Activated CD4-positive, alpha-beta T cell treated with anti-CD3 and anti-CD28 coated beads for 4 hours (primary cell): Measurements from ENCODE around the gene BANF2.

Experiments used
- DNase-seq, 2 donors: peaks; one replicate each; pipeline ENCODE4 v3.0.0-alpha.2; 2020

The BANF2 gene

GRCh38 chr20:17664025-17664633 is 35.6 kb upstream of the BANF2 start:
- DNase-seq, result no peak

GRCh38 chr20:17665756-17666155 is 34.0 kb upstream of the BANF2 start:
- DNase-seq, result no peak

GRCh38 chr20:17666481-17666880 is 33.3 kb upstream of the BANF2 start:
- DNase-seq, result no peak

GRCh38 chr20:17667445-17667844 is 32.3 kb upstream of the BANF2 start:
- DNase-seq, result no peak

GRCh38 chr20:17668432-17668831 is 31.3 kb upstream of the BANF2 start:
- no peak for DNase-seq

- no peak for DNase-seq
Measured at GRCh38 chr20:17669306-17669931, 30.3 kb upstream of the BANF2 start.

GRCh38 chr20:17671011-17671410 is 28.8 kb upstream of the BANF2 start:
- no peak for DNase-seq

- DNase-seq, result no peak
Measured at GRCh38 chr20:17671565-17671964, 28.2 kb upstream of the BANF2 start.

GRCh38 chr20:17673084-17673483 is 26.7 kb upstream of the BANF2 start:
- DNase-seq, result no peak

GRCh38 chr20:17674722-17675518 is 24.8 kb upstream of the BANF2 start:
- no peak for DNase-seq

- no peak for DNase-seq
Measured at GRCh38 chr20:17675519-17676377, 24.0 kb upstream of the BANF2 start.

- no peak for DNase-seq
Measured at GRCh38 chr20:17676378-17676759, 23.4 kb upstream of the BANF2 start.

- no peak for DNase-seq
Measured at GRCh38 chr20:17676942-17677341, 22.8 kb upstream of the BANF2 start.

GRCh38 chr20:17678295-17678694 is 21.5 kb upstream of the BANF2 start:
- DNase-seq, result no peak

GRCh38 chr20:17678886-17679285 is 20.9 kb upstream of the BANF2 start:
- no peak for DNase-seq

GRCh38 chr20:17679941-17680835 is 19.6 kb upstream of the BANF2 start:
- DNase-seq, result no peak

GRCh38 chr20:17680836-17681725 is 18.7 kb upstream of the BANF2 start:
- peak; percentile 75 to 76 for DNase-seq

- no peak for DNase-seq
Measured at GRCh38 chr20:17681726-17682102, 18.1 kb upstream of the BANF2 start.

- DNase-seq, result peak; percentile 92 to 94
Measured at GRCh38 chr20:17682103-17682888, 17.5 kb upstream of the BANF2 start, which contains the start of gene RRBP1. Gene RRBP1, minus strand, starts transcription at chr20:17682242. Its CDS starts 21,735 bp downstream, at chr20:17660507.

- no peak for DNase-seq
Measured at GRCh38 chr20:17682889-17683198, 16.9 kb upstream of the BANF2 start.
